HEK293 (cell line): ENCODE measurements around the gene GPR39.

ENCODE experiments used
- CTCF ChIP-seq: fragments of 450-650 bp; formaldehyde crosslinking; IDR thresholded peaks from 2 replicates; pipeline ENCODE4 v1.5.1; 2016; ENCODE audit warnings: missing biosample characterization, missing genetic modification characterization
- ZNF2 ChIP-seq: fragments of 450-650 bp; formaldehyde crosslinking; IDR thresholded peaks from 2 replicates; pipeline ENCODE4 v1.5.1; 2016; ENCODE audit warnings: missing biosample characterization, missing genetic modification characterization

GRCh38 chr2:132517386-132517785 lies 100.8 kb downstream of the GPR39 start:
- TF ChIP-seq CTCF, result no peak
- no peak for TF ChIP-seq ZNF2 (tag by site-specific recombination)
